Middle frontal gyrus (tissue), 1 donor: ENCODE measurements around the gene PDE10A.
"Not testable (repeated sequence)": the region's sequence is repeated elsewhere in the genome, so short reads cannot be mapped to it uniquely, and the experiment has no call there.

ENCODE experiments used
- DNase-seq: peaks from one replicate; pipeline ENCODE4 v3.0.0-alpha.2; 2015; ENCODE audit warnings: low spot score; ENCODE audit errors: extremely low spot score

The PDE10A gene

GRCh38 chr6:165628955-165629354 lies 34.1 kb downstream of the PDE10A start:
- no peak for DNase-seq

GRCh38 chr6:165627366-165627765 lies 35.7 kb downstream of the PDE10A start:
- no peak for DNase-seq

- no peak for DNase-seq
Measured at GRCh38 chr6:165626711-165627110, 36.3 kb downstream of the PDE10A start.

- no peak for DNase-seq
Measured at GRCh38 chr6:165624871-165625639, 38.0 kb downstream of the PDE10A start.

- no peak for DNase-seq
Measured at GRCh38 chr6:165621940-165622339, 41.1 kb downstream of the PDE10A start.

- not testable (repeated sequence) for DNase-seq
Measured at GRCh38 chr6:165618891-165619290, 44.1 kb downstream of the PDE10A start.

- DNase-seq = no peak
Measured at GRCh38 chr6:165618241-165618640, 44.8 kb downstream of the PDE10A start.

- DNase-seq = no peak
Measured at GRCh38 chr6:165617528-165617927, 45.5 kb downstream of the PDE10A start.

GRCh38 chr6:165616116-165616515 lies 46.9 kb downstream of the PDE10A start:
- no peak for DNase-seq

GRCh38 chr6:165615636-165616035 lies 47.4 kb downstream of the PDE10A start:
- no peak for DNase-seq

GRCh38 chr6:165611294-165611693 lies 51.7 kb downstream of the PDE10A start:
- no peak for DNase-seq

GRCh38 chr6:165608577-165608976 lies 54.5 kb downstream of the PDE10A start:
- not testable (repeated sequence) for DNase-seq

GRCh38 chr6:165606740-165607008 lies 56.4 kb downstream of the PDE10A start:
- no peak for DNase-seq

- no peak for DNase-seq
Measured at GRCh38 chr6:165605901-165606739, 56.9 kb downstream of the PDE10A start.

- DNase-seq = no peak
Measured at GRCh38 chr6:165605182-165605875, 57.7 kb downstream of the PDE10A start.

GRCh38 chr6:165602291-165602690 lies 60.8 kb downstream of the PDE10A start:
- no peak for DNase-seq

- no peak for DNase-seq
Measured at GRCh38 chr6:165600606-165601005, 62.4 kb downstream of the PDE10A start.

GRCh38 chr6:165599596-165600487 lies 63.2 kb downstream of the PDE10A start:
- DNase-seq = no peak

GRCh38 chr6:165599121-165599520 lies 63.9 kb downstream of the PDE10A start:
- no peak for DNase-seq

- DNase-seq = no peak
Measured at GRCh38 chr6:165597821-165598220, 65.2 kb downstream of the PDE10A start.
